GM18868 (cell line): ENCODE results near the gene PACSIN1.

Experiments
- ATAC-seq: cut with Tn5 transposase; IDR thresholded peaks from one replicate; pipeline ENCODE4 v1.9.1; 2021; ENCODE audit warnings: mild to moderate bottlenecking, moderate library complexity; ENCODE audit not compliant: unreplicated experiment

Gene PACSIN1

GRCh38 chr6:34543421-34543820 lies 77.5 kb downstream of the PACSIN1 start:
- no peak for ATAC-seq

- no peak for ATAC-seq
Measured at GRCh38 chr6:34544052-34544604, 78.3 kb downstream of the PACSIN1 start.

- no peak for ATAC-seq
Measured at GRCh38 chr6:34544776-34545471, 79.0 kb downstream of the PACSIN1 start.

- no peak for ATAC-seq
Measured at GRCh38 chr6:34546551-34547321, 80.9 kb downstream of the PACSIN1 start.

GRCh38 chr6:34547701-34548644 lies 82.1 kb downstream of the PACSIN1 start:
- no peak for ATAC-seq

GRCh38 chr6:34549026-34549803 lies 83.3 kb downstream of the PACSIN1 start:
- ATAC-seq: no peak

GRCh38 chr6:34549804-34550202 lies 83.9 kb downstream of the PACSIN1 start:
- no peak for ATAC-seq

- no peak for ATAC-seq
Measured at GRCh38 chr6:34551720-34552119, 85.8 kb downstream of the PACSIN1 start.

GRCh38 chr6:34552620-34553019 lies 86.7 kb downstream of the PACSIN1 start:
- ATAC-seq: no peak

GRCh38 chr6:34553146-34553545 lies 87.3 kb downstream of the PACSIN1 start:
- ATAC-seq: no peak

GRCh38 chr6:34553750-34554149 lies 87.9 kb downstream of the PACSIN1 start:
- ATAC-seq: no peak

- ATAC-seq: no peak
Measured at GRCh38 chr6:34554291-34555006, 88.6 kb downstream of the PACSIN1 start.

- ATAC-seq: no peak
Measured at GRCh38 chr6:34555007-34555322, 89.1 kb downstream of the PACSIN1 start.

GRCh38 chr6:34555328-34555727 lies 89.5 kb downstream of the PACSIN1 start:
- ATAC-seq: no peak

GRCh38 chr6:34556031-34556471 lies 90.2 kb downstream of the PACSIN1 start, which contains the start of gene SPDEF:
Gene SPDEF, minus strand, starts transcription at chr6:34556329. Its CDS starts 11,874 bp downstream, at chr6:34544455.
- ATAC-seq: no peak

GRCh38 chr6:34556493-34556892 lies 90.6 kb downstream of the PACSIN1 start:
- no peak for ATAC-seq

GRCh38 chr6:34557228-34557627 lies 91.4 kb downstream of the PACSIN1 start:
- ATAC-seq: no peak

GRCh38 chr6:34558172-34558714 lies 92.4 kb downstream of the PACSIN1 start:
- no peak for ATAC-seq

GRCh38 chr6:34559651-34560365 lies 93.9 kb downstream of the PACSIN1 start:
- no peak for ATAC-seq
